Measurements from ENCODE around the gene RTBDN.

RTBDN gene

DNA sequence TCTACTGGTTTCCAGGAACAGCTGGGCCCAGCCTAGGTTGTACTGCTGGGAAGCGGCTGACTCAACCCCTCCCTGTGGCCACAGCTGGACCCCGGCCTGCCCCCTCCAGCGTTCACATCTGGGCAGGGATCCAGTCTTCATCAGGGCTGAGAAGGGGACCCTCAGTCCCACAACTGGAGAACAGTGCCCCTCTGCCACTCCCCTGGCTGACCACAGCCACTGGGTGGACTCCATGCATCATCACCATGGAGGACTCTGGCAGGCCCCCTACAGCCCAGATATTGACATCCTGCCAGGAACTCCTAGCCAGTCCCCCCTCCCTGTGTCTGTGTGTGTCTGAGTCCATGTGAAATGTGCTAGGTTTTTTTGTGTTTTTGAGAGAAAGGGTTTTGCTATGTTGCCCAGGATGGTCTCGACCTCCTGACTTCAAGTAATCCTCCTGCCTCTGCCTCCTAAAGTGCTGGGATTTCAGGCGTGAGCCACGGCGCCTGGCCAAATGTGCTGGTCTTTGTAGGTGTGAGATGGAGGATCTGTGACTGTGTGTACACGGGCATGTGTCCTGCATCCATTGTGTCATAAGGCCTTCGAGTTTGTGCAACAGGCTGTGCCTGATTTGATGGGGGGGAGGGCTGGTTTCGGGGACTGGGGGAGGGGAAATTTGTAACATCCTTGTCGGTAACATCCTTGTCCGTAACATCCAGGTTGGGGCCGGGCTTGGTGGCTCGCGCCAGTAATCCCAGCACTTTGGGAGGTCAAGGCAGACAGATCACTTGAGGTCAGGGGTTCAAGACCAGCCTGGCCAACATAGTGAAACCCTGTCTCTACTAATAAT, 55.0 kb downstream of the RTBDN start:
- TF ChIP-seq GATA1 (IDR thresholded peaks at IDR 0.05; ENCODE audit: low read depth, low read length) = no peak
- TF ChIP-seq POLR2A (IDR thresholded peaks at IDR 0.05; ENCODE audit: low read length) = no peak
- peak; percentile 62 to 68 for DNase-seq

DNA sequence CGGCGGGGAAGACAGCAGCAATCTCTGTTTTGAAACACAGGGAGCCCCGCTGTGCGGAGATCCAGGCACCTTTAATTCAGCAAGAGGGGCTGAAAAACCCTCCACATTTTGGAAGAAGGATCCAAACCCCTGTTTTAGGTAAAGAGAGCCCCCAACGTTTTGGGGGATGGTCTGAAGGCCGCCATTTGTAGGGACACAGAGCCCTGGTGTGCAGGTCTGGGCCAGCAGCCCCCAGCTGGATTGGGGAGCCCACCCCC, 55.5 kb downstream of the RTBDN start:
- no peak for DNase-seq
- TF ChIP-seq GATA1 (IDR thresholded peaks at IDR 0.05; ENCODE audit: low read depth, low read length) = no peak
- no peak for TF ChIP-seq POLR2A (IDR thresholded peaks at IDR 0.05; ENCODE audit: low read length)

DNA sequence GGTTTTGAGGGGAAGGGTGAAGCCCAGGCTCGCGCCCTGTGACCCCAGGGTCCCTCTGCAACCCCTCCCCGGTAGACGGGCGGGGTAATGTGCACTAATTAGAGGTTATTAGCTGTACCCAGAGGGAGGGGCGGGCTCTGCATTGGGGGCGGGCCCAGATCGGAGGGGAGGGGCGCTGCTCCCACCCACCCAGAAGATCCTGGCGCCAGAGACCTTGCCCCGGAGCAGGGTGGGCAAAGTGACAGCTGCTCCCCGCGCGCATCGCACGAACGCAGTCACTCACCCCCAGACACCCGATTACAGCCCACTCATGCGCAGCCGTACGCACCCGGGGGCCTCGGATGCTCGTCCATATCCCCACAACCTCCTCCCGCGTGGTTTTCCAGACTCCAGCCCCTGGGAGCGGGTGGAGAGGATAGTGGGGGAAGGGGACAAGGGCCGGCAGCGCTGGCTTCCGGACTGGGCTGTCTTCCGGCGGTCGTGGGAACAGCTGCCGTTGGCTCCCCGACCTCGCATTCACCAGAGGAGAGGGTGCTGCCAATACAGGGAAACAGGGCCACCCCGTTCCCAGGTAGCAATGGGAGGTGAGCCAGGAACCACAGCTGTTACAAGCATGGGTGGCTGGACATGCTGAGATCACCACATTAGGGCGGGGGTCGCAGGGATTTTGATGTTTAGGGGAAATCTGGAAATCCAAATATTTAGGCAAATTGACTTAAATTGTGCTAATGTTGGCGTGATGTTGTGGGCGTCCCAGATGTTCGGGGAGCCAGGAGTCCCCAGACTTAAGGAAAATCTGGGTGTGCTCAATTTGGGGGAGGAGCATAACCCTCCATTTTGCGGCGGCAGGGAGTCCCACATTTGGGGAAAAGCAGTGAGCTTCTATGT, 56.1 kb downstream of the RTBDN start:
- peak; percentile 36 for TF ChIP-seq POLR2A (IDR thresholded peaks at IDR 0.05; ENCODE audit: low read length)
- TF ChIP-seq GATA1 (IDR thresholded peaks at IDR 0.05; ENCODE audit: low read depth, low read length) = no peak
- DNase-seq = peak; percentile 62 to 72

DNA sequence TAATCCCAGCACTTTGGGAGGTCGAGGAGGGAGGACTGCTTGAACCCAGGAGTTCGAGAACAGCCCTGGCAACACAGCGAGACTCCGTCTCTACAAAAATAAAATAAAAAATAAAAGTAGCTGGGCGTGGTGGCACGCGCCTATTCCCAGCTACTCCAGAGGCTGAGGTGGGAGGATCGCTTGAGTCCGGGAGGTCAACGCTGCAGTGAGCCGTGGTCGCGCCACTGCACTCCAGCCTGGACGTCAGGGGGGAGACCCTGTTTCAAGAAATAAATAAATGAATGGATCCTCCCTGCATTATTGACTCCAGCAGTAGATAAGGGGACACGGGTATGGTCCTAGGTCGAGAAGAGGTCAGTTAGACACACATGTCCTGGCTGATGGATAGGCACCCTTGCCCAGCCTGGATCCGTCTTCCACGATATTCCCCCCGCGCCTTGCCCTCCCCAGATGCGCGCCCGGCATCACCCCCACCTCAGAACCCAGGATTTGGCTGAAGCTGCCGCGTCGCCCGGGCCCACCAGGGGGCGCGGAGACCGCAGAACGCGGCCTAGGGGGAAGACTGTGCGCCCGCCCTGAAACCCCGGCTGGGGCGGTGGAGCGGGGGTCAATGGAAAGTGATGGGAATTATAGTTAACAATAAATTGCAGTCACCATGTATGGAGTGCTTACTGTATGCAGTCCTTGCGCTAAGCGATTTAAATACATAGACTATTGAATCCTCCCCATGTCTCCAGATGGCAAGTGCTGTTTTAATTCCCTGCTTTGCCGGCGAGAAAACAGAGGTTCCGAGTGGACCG, 57.0 kb downstream of the RTBDN start:
- DNase-seq = peak; percentile 82 to 89
- peak; percentile 26 for TF ChIP-seq POLR2A (IDR thresholded peaks at IDR 0.05; ENCODE audit: low read length)
- no peak for TF ChIP-seq GATA1 (IDR thresholded peaks at IDR 0.05; ENCODE audit: low read depth, low read length)

Data from erythroblast (primary cell).